ENCODE data around the gene RSRP1.
"Not testable (repeated sequence)": the region's sequence is repeated elsewhere in the genome, so short reads cannot be mapped to it uniquely, and the experiment has no call there.

The RSRP1 gene

DNA sequence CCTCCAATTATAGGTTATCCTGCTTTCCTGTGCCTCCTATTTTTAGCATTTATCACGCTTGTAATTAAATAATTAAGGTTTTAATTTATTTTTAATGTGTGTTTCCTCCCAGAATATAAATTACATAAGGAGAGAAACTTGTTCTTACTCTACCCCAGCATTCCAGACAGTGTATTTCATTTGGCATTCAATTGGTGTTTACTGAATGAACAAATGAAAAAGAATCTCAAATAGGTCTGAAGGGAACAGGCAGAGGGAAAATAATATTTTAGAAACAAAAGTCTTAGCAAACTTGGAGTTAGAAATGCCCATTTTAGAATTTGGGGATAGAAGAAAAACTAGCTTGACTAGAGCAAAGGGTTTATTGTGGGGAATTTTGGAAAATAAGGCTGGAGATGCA is 9.9 kb upstream of the RSRP1 start:
- in situ Hi-C loops (cut with MboI; ENCODE audit: low sequenced_read_pairs) = loop anchor here (10.0 kb wide), 1 partner anchor 548 kb away; the partner anchor contains the start of gene SELENON

DNA sequence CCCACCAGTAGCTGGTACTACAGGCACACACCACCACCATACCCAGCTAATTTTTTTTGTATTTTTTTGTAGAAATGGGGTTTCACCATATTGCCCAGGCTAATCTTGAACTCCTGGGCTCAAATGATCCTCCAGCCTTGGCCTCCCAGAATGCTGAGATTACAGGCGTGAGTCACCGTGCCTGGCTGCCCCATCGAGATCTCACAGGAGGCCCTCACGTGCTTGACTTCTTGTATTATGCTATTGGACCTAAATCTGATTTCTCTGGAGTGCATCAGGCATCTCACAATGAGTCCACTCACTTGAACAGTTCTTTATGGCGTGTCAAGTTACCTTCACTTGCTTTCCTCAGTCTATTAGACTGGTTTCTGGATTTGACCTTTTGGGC is 9.3 kb upstream of the RSRP1 start:
- in situ Hi-C loops (cut with MboI; ENCODE audit: low sequenced_read_pairs) = loop anchor here (10.0 kb wide), 1 partner anchor 548 kb away; the partner anchor contains the start of gene SELENON

DNA sequence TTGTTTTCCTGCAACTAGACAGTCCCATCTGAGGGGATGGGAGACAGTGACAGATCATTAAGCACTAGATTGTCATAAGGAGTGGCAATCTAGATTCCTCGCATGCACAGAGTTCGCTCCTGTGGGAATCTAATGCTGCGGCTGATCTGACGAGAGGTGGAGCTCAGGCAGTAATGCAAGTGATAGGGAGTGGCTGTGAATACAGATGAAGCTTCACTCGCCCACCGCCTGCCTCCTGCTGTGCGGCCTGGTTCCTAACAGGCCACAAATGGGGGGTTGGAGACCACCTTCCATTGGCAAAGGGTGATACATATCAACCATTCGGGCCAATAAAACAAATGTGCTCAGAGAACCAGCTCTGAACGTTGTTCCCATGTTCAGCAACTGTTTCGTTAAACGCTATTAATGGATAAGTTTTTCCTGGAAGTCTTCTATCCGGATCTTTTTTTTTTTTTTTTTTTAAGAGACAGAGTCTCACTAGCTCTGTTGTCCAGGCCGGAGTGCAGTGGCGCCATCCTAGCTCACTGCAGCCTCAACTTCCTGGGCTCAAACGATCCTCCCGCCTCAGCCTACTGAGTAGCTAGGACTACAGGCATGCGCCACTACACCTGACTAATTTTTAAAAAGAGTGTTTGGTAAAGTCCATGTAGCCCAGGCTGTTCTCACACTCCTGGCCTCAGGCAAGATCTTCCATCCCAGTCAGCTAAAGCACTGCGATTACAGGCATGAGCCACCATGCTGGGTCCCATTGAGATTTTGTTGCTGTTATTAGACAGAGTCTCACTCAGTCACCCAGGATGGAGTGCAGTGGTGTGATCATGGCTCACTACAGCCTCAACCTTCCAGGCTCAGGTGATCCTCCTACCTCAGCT is 8.7 kb upstream of the RSRP1 start:
- in situ Hi-C loops (cut with MboI; ENCODE audit: low sequenced_read_pairs) = loop anchor here (10.0 kb wide), 1 partner anchor 549 kb away; the partner anchor contains the start of gene SELENON

DNA sequence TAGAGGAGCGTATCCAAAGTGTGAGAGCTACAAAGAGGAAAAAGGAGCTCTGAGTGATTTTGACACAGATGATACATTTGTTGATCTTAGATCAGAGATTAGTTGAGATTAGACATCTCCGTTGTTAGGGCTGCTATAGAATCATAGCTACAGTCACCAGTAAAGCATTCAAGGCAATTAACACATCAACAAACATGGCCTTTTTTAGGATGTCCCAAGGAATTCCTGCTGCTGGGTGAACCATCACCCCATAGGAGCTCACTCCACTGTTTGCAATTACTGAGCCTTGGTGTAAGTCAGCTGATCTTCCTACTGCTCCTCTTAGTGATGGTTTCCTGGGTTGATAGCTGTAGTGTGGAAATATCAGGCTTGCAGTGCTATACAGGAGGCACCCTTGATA is 6.7 kb upstream of the RSRP1 start:
- in situ Hi-C loops (cut with MboI; ENCODE audit: low sequenced_read_pairs) = loop anchor here (10.0 kb wide), 1 partner anchor 551 kb away; the partner anchor contains the start of gene SELENON

DNA sequence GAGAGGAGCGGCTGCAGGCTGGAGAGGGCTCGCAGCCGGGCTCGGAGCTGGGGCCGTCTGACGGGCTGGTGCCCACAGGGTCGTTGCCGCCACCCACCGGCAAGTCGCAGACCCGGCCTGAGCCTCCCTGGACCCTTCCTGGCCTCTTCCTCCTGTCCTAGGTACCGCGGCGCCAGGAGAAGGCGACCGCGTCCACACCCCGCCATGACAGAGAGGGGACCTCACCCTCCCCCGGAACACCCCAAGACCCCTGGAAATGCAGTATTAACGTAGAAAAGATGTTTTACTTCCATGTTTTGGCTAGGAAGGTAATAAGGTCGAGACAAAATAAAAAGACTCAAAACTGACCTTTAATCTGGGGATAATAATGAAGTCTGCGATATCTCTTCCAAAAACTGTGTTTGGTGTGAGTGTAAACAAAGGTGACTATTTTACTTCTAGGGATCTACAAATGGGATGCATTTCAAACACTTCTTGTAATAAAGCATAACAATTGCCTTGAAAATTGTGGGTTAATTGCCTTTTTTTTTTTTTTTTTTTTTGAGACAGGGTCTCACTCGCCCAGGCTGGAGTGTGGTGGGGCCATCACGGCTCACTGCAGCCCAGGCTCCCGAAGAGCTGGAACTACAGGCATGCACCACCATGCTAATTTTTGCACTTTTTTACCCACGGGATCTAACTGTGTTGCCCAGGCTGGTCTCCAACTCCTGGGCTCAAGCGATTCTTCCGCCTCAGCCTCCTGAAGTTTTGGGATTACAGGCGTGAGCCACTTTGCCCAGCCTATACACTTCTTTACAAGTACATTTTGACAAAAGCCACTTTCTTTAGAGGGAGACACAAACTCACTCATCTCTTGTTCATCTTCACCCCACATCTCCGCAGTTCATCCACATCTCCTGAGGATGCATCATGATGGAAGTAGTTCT is 838 bp upstream of the RSRP1 start:
- in situ Hi-C loops (cut with MboI; ENCODE audit: low sequenced_read_pairs) = no loop called here

DNA sequence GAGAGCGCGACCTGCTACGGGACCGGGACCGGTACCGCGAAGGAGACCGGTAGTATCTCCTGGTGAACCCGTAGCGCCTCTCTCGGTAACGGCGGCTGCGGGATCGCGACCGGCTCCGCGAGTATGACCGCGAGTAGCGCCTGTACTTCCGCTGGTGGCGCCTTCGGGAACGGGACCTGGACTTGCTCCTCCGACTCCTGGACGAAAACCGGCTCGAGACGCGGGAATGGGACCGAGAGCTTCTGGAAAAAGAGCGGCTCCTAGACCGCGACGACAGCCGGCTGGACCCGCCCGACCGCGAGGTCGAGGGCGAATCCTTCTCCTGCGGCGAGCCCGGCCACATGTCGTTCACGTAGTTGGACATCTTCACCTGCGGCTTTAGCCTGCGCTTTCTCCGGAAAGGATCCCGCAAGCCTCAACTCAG is 642 bp downstream of the RSRP1 start:
- in situ Hi-C loops (cut with MboI; ENCODE audit: low sequenced_read_pairs) = no loop called here

DNA sequence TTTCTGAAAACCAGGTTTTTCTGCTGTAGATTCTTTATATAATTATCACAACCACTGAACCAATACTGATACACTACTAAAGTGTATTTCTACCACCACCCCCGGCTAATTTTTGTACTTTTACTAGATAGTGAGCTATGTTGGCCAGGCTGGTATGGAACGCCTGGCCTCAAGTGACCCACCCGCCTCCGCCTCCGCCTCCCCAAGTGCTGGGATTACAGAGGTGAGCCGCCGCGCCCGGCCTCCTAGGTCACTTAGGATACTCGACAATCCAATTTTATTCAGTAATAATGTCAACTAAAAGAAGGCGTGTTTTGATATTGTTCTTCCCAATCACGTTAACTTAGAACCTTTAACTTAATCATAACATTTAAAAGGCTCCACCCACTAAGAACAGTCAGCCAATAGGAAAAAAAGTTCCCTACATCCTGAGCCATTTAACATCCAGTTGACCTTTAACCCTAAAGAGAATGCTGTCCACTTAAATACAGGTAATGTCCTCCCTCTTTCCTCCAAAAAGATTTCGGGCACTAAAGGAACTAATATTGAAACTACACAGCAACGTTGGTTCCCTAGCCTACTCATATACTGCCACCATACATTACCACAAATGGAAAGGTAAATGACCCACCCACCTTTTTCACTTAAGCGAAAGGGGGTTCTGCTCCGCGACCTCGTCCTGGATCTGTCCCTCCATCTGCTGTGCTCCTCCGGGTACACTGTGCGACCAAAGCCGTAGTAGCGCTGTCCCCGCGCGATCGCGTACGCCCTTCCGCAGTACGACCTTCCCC is 1.2 kb downstream of the RSRP1 start:
- in situ Hi-C loops (cut with MboI; ENCODE audit: low sequenced_read_pairs) = no loop called here

DNA sequence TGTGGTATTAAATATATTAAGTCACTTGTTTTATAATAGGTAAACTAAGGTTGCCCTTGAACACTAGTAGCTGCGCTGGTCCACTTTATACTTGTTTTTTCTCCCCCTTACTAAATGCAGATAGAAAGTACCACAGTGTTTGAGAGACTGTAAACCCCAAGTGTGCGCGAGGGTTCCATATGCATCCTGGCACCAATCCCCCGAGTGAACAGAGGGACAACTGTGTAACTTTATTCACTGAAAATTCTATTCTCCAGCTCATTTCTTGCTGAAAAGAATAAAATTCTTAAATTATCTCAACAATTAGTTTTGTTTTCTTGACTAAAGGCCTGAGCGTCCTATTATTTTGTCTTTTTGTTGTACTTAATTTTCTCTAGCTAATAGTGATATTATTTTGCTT is 1.9 kb downstream of the RSRP1 start:
- in situ Hi-C loops (cut with MboI; ENCODE audit: low sequenced_read_pairs) = no loop called here

DNA sequence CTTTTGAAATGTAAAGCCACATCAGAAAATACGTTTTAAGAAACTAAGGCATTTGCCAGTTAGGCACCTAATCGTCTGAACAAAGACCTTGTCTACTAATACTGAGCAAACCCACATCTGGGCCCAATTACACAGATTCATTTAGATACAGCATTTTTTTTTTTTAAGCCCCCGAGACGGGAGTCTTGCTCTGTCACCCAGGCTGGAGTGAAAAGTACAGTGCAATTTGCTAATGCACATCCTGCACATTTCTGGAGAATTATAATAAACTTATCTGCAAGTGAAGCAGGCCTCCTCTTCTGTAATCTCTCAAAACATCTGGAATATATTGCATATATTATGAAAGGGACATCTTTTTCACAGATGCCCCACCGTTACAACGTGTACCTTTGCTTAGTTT is 3.3 kb downstream of the RSRP1 start:
- in situ Hi-C loops (cut with MboI; ENCODE audit: low sequenced_read_pairs) = no loop called here

DNA sequence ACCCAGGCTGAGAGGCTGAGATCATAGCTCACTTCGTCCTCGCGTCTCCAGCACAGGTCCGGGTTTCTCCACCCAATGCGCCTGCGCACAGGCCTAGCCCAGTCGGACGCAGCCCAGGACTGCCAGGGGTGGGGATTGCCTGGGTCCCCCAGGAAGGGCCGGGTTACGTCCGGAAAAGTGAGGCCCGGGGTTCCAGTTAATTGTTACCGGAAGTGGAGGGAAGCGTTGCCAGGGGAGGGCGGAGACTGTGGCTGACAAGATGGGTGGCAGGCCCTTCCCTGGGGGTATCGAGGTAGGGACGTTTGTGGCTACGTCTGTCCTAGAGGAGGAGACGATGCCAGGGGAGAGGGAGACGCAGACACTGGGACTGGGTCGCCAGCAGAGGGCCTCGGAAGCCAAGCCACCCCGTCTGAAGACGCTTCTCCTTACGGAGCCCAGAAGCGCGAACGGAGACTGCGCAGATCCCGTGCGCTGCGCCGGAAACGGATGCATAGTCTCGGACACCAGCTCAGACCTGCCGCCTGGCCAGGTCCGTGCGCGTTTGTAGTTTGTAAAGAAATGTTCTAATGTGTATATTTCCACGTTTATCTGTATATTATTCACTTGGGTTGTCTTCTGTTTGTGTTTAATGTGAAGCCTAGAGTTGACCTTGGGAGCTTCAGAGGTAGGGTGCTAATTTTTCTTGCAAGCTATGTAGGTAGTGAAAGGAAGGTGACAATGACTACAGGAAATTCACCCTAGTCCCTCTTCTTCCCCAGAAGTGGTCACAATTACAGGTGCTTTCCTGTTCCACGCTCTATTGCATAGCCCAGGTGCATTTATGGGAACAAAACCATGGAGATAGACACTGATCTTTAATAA is 7.3 kb downstream of the RSRP1 start:
- in situ Hi-C loops (cut with MboI; ENCODE audit: low sequenced_read_pairs) = no loop called here

DNA sequence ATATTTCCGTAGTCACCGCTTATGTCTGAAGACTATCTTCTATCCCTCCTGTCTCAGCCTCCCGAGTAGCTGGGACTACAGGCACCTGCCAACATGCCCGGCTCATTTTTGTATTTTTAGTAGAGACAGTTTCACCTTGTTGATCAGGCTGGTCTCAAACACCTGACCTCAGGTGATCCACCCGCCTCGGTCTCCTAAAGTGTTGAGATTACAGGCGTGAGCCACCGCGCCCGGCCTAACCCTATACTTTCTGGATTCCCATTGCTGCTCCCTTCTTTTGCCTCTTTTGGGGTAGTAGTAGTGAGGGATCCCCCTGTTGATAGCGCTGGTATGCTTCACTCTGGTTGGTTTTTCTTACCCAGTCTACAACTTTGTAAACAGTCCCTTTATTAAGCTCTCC is 9.2 kb downstream of the RSRP1 start:
- in situ Hi-C loops (cut with MboI; ENCODE audit: low sequenced_read_pairs) = no loop called here

DNA sequence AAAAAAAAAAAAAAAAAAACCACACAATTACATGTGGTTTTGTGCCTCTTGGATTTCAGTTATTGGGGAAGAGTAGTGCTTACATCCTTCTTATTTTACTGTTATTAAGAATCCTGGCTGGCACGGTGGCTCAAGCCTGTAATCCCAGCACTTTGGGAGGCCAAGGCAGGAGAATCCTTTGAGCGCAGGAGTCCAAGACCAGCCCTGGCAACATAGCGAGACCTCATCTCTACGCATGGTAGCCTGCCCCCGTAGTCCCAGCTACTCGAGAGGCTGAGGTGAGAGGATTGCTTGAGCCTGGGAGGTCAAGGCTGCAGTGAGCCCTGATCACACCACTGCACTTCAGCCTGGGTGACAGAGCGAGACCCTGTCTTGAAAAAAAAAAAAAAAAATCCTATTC is 11.0 kb downstream of the RSRP1 start:
- in situ Hi-C loops (cut with MboI; ENCODE audit: low sequenced_read_pairs) = not testable (repeated sequence)

DNA sequence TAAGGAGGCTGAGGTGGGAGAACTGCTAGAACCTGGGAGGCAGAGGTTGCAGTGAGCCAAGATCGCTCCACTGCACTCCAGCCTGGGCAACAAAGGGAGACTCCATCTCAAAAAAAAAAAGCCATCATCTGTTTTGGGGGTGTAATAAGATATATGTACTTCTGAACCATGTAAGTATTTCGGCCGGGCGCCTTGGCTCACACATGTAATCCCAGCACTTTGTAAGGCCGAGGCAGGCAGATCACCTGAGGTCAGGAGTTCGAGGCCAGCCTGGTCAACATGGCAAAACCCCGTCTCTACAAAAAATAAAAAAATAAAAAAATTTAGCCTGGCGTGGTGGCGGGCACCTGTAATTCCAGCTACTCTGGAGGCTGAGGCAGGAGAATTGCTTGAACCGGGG is 11.8 kb downstream of the RSRP1 start:
- in situ Hi-C loops (cut with MboI; ENCODE audit: low sequenced_read_pairs) = not testable (repeated sequence)

DNA sequence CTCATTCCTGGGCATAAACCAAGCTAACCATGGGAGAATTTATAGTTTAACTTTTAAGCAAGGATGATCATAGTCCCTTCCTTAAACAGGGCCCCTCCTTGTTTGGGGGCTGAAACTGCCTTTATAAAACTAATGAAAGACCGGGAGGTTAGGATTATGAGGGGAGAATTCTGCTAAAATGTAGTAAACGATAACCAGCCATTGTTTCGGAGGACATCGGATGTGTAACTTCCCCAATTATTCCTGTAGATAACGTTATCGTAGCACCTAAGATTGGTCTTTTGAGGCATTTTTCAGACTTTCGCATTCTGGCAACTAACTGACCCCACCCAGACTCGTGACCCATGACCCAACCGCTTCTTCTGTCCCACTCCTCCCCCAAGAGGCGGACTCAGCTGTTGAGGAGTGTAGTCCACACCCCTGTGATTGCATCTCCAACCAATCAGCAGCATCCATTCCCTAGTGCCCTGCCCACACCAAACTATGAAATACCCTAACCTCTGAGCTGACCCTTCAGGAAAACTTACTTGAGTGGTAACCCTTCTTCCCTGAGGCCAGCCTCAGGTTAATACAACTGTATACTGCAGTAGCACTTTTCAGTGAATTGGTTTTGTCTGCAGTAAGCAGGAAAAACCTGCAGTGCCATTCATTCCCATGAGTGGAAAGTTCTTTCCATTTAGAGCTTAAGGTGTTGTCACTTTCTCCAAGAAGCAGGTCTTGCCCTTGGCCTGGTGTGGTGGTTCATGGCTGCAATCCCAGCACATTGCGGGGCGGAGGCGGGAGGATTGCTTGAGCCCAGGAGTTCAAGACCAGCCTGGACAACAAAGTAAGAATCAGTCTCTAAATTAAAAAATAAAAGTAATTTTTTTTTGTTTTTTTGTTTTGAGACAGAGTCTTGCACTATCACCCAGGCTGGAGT is 14.1 kb downstream of the RSRP1 start:
- in situ Hi-C loops (cut with MboI; ENCODE audit: low sequenced_read_pairs) = no loop called here

DNA sequence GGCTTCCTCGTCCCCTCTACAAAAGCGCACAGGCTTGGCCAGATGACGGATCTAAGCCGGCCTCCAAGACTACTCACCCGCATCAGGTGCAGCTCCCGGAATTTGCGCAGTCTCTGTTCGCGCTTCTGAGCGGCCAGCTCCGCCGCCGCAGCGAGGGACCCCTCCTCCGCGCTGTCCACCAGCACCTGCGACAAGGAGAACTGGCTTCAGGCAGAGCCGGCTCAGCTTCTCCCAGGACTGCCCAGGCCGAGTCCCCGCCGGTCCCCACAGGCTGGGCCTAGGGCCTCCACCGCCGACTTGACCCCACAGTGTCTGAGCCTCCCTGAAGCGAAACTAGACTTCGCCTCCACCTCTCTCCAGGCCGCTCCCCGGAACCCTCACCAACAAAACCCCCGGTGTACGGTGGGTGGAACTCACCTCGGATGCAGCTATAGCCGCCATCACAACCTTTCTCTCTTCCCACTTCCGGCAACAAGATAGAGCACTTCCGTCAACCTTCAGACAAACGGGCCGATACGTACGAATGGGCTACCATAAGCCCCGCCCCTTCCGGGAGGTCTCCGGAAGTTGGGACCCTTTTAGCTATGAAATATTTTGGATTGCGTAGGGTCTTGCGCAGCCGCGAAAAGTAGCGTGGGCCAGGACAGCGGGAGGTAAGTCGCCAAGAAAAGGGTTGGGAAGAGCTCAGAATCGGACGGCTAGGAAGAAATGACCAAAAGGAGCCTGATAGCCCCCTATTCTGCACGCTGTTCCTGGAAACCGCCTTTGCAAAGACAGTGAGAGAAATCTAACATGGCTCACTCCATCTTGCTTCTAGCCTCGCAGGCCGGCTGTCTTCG is 15.0 kb downstream of the RSRP1 start, which contains the start of gene SYF2:
Gene SYF2, minus strand, starts transcription at position 476 of the 839 bp plus-strand sequence. Its CDS starts 35 bp downstream, at position 441.
- in situ Hi-C loops (cut with MboI; ENCODE audit: low sequenced_read_pairs) = no loop called here

DNA sequence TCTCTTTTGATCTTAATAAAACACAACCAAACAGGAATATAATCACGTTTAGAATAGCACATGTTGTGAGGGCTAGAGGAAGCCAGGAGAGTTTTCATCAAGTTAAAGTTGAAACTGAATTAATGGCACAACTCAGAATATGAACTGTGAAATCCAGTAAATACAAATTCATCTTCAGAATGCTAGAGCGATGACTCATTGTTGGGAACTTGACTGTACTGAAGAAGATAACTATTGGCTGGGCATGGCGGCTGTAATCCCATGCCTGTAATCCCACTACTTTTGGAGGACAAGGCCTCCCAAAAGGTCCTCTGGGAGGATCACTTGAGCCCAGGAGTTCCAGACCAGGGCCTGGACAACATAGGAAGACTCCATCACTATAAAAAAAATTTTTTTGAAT is 23.8 kb downstream of the RSRP1 start:
- in situ Hi-C loops (cut with MboI; ENCODE audit: low sequenced_read_pairs) = loop anchor here (25.0 kb wide), 1 partner anchor 536 kb away; no protein-coding TSS in a partner anchor

DNA sequence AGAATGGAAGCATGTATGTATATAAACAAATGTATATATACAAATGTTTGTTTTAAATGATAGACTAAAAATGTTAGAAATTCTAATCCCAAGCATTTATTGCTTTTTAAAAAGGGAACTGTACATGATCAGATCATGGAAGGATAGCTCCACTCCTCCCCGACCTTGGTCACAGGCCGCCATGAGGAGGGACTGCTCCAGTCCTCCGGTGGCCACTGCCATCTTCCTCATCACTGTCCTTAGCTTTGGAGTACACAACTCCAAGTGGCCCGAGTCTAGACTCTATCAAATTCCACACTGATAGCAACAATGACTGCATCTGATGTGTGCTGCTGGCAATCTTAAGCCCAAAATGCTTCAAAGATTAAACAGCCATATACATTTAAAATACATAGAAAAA is 24.6 kb downstream of the RSRP1 start:
- in situ Hi-C loops (cut with MboI; ENCODE audit: low sequenced_read_pairs) = loop anchor here (25.0 kb wide), 1 partner anchor 535 kb away; no protein-coding TSS in a partner anchor
